ENCODE measurements around the gene RPS6KC1.
A peak's percentile ranks its signal among the peaks of the same experiment; 100 is the strongest.
"Not testable (repeated sequence)": the region's sequence is repeated elsewhere in the genome, so short reads cannot be mapped to it uniquely, and the experiment has no call there.

The RPS6KC1 gene

DNA sequence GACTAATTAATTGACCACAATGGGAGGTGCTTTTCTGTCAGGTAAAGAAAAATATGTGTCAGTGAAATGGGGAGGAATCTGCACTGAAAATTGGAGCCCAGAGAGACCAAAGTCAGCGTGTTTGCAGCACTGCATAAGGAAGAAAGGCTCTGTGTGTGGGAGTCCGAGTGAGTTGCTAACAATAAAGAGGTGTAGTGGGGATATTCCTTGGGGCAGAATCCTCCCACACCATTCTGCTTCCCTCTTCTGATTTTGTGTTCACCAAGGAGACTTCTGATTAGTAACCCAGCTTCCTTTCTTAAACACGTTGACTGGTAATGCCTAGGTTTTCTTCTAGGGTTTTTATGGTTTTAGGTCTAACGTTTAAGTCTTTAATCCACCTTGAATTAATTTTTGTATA, 240.5 kb downstream of the RPS6KC1 start:
- no peak for TF ChIP-seq CTCF (conservative IDR thresholded peaks at IDR 0.05; ENCODE audit: low read length)
- no peak for DNase-seq (ENCODE audit: low read depth)
- no peak overlapping the region for H3K4me3 ChIP-seq (ENCODE audit: low read length)

DNA sequence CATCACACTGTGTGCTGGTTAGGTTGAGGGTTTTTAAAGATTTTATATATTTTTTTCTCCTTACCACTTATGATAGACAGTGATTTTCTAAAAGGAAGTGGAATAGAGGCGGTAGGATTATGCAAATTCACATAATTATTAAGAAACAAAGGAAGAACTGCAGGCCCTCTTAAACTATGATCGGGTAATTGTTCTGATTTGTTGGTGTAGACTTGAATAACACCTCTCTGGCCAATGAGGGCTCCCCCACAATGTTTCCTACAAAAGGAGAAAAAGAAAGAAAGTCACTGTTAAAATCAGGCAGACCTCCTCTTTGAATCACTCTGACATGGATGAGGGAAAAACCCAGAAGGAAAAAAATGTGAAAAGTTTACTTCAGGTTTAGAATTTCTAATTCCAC, 241.6 kb downstream of the RPS6KC1 start:
- DNase-seq (ENCODE audit: low read depth): no peak
- TF ChIP-seq CTCF (conservative IDR thresholded peaks at IDR 0.05; ENCODE audit: low read length): no peak
- no peak overlapping the region for H3K4me3 ChIP-seq (ENCODE audit: low read length)

DNA sequence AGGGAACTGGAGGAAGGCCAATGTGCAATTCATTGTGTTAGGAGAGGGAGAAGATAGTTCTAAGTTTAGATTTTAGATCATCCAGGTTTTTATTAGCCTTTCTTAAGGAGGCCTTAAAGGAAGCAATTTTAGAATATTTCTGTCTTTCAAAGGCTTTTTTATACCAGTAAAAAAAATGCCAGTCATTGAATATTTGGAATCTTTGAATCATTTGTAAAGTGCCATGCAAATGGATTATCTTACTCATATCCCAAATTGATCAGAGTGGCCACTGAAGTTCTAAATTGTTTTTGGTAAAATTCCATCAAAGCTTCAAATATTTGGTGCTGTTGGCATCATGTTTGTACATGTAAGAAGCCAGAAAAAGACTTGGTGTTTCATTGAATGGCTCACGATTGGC, 244.8 kb downstream of the RPS6KC1 start:
- no peak for TF ChIP-seq CTCF (conservative IDR thresholded peaks at IDR 0.05; ENCODE audit: low read length)
- H3K4me3 ChIP-seq (ENCODE audit: low read length): no peak overlapping the region
- DNase-seq (ENCODE audit: low read depth): no peak

DNA sequence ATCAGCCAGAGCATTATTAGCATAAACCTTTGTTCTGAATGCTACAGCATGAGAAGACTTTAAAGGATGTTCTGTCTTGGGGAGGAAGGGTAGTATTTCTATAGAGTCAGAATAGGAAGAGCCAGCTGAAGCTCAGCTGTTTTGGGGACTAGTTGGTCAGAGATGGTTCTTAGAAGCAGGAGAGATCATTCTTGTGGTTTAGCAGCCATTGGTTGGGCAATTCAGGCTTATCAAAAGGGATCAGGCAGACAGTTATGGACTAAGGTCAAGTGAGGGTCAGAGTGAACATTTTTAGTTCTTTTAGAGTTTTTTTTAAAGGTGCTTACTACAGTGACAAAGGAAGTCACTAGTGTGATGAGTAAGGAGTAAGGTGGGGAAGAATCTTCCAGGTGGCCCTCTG, 245.5 kb downstream of the RPS6KC1 start:
- no peak for TF ChIP-seq CTCF (conservative IDR thresholded peaks at IDR 0.05; ENCODE audit: low read length)
- H3K4me3 ChIP-seq (ENCODE audit: low read length): no peak overlapping the region
- peak; percentile 47 for DNase-seq (ENCODE audit: low read depth)

DNA sequence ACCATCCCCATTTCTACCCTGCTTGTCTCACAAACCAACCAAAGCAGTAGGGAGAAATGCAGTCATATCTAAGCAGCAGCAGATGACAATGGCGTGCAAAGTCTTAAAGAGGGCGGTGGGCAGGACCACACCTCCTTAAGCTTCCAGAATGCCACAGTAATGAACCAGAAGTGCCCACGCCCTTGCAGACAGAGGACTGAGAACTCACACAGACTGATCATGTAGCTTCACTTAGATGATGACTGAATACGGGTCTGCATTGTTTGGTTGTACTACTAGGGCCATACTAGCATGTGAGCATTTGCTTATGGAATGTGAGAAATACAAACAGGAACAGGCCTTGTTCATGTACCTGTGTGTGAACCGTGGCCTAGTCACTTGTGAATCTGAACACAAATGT, 246.0 kb downstream of the RPS6KC1 start:
- DNase-seq (ENCODE audit: low read depth): no peak
- TF ChIP-seq CTCF (conservative IDR thresholded peaks at IDR 0.05; ENCODE audit: low read length): no peak

DNA sequence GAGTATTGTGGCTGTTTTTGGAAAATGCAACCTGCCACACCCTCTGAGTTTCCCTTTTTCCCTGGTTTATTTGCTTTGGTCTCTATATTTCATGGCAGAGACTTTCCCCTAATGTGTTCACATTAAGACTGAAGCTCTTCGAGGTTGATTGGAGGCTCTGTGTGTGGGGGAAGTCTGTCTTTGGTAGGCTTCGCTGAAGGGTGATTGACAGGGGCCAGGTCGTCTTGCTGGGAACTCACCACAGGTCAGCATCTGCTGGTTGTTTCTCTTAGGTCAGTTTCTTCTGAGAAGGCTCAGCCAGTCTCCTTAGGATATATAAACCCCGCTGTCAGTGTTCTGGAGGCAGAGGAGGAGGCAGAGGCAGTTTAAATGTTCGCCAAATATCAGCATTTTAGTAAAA, 249.4 kb downstream of the RPS6KC1 start:
- DNase-seq (ENCODE audit: low read depth): no peak
- TF ChIP-seq CTCF (conservative IDR thresholded peaks at IDR 0.05; ENCODE audit: low read length): no peak
- no peak overlapping the region for H3K4me3 ChIP-seq (ENCODE audit: low read length)

More for the DNA sequence above, 246.0 kb downstream of the RPS6KC1 start:
- H3K4me3 ChIP-seq (ENCODE audit: low read length): no peak overlapping the region

GRCh38 chr1:213301524-213301923, 250.5 kb downstream of the RPS6KC1 start:
- not testable (repeated sequence) for H3K4me3 ChIP-seq (ENCODE audit: low read length); DNase-seq (ENCODE audit: low read depth)

DNA sequence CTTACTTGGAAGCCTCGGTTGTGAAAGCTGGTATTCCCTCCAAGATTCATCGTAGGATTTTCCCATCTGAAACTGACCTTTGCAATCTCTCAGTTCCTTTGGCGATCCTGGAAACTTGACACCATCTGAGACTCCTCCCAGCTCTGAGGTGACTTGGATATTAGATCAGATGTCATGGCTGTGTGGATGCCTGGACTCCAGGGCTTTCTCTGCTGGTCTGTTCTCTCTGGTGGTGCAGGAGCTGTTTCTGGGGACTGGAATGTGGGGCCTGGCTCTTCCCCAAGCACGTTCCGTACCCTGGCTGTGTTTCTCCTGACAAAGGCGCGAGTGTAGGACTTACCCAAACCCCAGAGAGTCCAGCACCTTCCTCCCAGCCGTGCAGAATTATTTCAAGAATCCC, 252.2 kb downstream of the RPS6KC1 start:
- TF ChIP-seq CTCF (conservative IDR thresholded peaks at IDR 0.05; ENCODE audit: low read length): no peak
- DNase-seq (ENCODE audit: low read depth): peak; percentile 54
- H3K4me3 ChIP-seq (ENCODE audit: low read length): no peak overlapping the region

Measured in AG10803 (cell line).